Cardiac fibroblast (primary cell): ENCODE measurements around the gene STAT5B.
A peak's percentile ranks its signal among the peaks of the same experiment; 100 is the strongest.

Experiments used
- DNase-seq, 2 donors: peaks; one replicate each; pipeline versions ENCODE4 v3.0.0 to v3.0.0-alpha.2; 2010; ENCODE audit warnings: low read depth in 2 of 2
- H3K4me3 ChIP-seq, 2 donors: replicated peaks in 1 of 2; 1 replicate in 1 of 2; 2 replicates in 1 of 2; pipeline ENCODE4 v1.5.1; 2011; ENCODE audit warnings: low read depth in 2 of 2, low read length in 2 of 2, mild to moderate bottlenecking in 2 of 2, moderate library complexity in 1 of 2
- TF ChIP-seq, protein P1 (sequence below): IDR thresholded peaks from one replicate; pipeline ENCODE4 v1.5.1; 2011; ENCODE audit warnings: low read depth, mild to moderate bottlenecking, low read length, inconsistent platforms

Gene STAT5B

DNA sequence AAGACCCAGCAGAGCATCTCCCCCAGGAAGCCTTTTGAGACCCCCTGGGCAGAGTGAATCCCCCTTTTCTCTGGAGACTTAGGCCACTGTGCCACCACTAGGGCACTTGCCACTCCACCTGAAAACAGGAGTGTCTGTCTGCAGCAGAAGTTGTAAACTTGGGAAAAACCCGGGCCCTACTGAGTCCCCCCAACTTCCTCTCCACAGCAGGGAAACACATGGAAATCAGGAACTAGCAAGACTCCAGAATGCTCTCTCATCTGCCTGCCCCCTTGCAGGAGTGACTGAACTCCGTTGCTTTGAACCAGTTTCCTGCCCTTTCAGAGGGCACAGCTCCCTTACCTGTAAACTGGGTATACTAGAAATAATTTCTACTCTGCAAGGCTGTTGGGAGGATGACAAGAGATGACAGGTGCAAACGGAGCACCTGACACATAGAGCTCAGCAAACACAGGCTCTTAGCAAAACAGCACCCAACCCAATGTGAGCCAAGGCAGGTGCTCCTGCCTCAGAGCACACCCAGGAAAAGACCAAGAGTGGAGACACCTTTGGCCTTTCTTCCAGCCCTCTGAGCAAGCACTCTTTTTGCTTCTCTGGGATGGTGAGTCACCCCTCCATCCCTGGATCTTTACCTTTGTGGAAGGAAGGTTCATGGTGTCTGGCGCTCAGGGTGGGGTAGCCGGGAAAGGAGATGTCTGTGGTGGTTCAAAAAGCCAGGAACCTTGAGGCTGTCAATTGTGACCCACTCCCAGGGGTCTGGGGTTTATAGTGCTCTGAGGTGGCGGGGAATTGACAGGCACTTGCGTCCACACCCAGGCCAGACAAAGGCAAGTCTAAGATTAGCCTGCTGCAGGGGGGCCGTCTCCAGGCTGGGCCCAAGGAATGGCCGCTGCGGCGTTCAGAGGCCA, 91.2 kb downstream of the STAT5B start, which contains the start of gene HCRT:
TSS of gene HCRT (minus strand) at position 740 of the 908 bp plus-strand sequence. CDS start at position 653, 87 bp downstream.
- no peak for DNase-seq
- TF ChIP-seq, protein P1, sequence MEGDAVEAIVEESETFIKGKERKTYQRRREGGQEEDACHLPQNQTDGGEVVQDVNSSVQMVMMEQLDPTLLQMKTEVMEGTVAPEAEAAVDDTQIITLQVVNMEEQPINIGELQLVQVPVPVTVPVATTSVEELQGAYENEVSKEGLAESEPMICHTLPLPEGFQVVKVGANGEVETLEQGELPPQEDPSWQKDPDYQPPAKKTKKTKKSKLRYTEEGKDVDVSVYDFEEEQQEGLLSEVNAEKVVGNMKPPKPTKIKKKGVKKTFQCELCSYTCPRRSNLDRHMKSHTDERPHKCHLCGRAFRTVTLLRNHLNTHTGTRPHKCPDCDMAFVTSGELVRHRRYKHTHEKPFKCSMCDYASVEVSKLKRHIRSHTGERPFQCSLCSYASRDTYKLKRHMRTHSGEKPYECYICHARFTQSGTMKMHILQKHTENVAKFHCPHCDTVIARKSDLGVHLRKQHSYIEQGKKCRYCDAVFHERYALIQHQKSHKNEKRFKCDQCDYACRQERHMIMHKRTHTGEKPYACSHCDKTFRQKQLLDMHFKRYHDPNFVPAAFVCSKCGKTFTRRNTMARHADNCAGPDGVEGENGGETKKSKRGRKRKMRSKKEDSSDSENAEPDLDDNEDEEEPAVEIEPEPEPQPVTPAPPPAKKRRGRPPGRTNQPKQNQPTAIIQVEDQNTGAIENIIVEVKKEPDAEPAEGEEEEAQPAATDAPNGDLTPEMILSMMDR, result no peak
- H3K4me3 ChIP-seq, result peak within 1 kb of the TSS; percentile 8 to 37

DNA sequence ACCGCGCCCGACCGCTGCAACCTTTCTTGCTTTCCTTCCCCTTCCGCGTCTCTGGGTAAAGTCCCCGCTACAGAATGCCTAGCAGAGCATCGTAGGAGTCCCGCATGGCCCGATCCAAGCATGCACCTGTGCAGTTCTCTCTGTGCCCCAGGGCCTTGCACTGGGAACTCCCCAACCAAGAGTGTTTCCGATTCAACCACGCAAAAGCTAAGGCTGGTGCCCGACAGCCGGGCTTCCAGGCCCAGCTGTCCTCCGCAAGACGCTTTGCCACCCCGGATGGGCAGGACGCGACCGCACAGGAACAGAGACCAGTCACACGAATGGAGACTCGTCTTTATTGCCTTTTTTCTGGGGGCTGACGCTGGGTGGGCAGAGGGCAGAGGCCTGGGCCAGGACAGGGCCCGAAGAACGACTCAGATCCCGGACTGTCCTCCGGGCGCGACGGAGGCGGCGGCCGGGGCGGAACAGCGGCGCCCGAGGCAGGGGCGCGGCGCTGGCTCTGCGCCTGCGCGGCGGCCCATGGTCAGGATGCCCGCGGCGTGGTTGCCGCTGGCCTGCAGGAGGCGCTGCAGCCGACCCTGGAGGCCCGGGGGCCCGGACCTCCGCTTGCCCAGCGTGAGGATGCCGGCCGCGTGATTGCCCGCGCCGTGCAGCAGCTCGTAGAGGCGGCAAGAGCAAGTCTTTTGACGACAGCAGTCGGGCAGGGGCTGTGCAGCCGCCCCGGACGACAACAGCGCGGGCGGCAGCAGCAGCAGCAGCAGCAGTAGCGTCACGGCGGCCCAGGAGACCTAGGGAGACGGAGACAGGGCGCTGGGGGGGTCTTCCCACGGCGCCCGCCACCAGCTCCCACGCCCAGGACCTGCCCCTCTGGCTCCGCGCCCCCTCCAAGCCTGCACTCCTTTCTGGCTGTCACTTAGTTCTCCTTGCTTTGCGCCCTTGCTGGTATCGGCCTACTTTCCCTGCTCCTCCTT, 92.2 kb downstream of the STAT5B start:
- TF ChIP-seq, protein P1, result peak; percentile 35
- peak overlapping the region; percentile 50 to 54 for H3K4me3 ChIP-seq
- DNase-seq, result peak; percentile 69 to 80

DNA sequence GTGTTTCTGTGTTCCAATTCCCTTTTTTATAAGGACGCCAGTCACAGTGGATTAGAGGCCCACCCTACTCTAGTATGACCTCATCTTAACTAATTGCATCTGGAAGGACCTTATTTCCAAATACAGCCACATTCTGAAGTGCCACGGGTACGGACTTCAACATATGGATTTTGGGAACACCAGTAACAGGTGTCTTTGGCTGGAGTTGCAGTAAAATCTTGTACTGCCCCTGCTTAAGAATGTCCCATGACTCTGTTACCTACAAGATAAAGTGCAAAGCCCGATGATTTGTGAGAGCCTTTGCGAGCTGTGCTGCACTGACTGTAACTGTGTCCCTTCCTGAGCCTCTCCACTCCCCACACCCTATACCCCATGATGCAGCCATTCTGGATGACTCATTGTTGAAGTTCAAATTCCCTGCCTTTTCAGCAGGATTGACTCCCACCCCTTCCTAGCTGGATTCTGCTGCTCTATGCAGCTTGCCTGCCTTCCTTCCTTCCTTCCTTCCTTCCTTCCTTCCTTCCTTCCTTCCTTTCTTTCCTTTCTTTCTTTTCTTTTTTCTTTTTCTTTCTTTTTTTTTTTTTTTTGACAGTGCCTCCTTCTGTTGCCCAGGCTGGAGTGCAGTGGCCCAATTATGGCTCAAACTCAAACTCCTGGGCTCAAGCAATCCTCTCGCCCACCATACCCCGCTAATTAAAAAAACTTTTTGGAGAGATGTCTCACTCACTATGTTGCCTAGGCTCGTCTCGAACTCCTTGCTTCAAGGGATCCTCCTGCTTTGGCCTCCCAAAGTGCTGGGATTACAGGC, 93.1 kb downstream of the STAT5B start:
- peak overlapping the region in 1 of 2 donors; percentile 54 for H3K4me3 ChIP-seq
- TF ChIP-seq, protein P1, result no peak
- peak; percentile 25 to 49 for DNase-seq

DNA sequence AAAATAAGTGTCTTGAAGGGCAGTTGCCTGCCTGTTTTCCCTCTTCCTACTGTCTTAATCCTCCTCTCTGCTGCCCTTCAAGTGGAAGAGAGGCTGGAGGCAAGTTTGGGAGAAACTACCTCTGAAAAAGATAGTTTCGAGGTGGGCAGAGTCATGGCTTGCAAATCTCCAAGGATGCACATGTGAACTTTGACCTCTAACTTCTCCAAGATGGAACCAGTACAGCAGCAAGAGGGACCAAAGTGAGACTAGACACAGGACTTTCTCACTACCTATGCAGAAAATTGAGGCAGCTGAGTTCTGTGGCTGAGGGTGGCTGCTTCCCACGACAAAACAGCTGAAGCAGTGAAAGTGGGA, 94.4 kb downstream of the STAT5B start:
- TF ChIP-seq, protein P1, result no peak
- no peak for DNase-seq
- no peak overlapping the region for H3K4me3 ChIP-seq

DNA sequence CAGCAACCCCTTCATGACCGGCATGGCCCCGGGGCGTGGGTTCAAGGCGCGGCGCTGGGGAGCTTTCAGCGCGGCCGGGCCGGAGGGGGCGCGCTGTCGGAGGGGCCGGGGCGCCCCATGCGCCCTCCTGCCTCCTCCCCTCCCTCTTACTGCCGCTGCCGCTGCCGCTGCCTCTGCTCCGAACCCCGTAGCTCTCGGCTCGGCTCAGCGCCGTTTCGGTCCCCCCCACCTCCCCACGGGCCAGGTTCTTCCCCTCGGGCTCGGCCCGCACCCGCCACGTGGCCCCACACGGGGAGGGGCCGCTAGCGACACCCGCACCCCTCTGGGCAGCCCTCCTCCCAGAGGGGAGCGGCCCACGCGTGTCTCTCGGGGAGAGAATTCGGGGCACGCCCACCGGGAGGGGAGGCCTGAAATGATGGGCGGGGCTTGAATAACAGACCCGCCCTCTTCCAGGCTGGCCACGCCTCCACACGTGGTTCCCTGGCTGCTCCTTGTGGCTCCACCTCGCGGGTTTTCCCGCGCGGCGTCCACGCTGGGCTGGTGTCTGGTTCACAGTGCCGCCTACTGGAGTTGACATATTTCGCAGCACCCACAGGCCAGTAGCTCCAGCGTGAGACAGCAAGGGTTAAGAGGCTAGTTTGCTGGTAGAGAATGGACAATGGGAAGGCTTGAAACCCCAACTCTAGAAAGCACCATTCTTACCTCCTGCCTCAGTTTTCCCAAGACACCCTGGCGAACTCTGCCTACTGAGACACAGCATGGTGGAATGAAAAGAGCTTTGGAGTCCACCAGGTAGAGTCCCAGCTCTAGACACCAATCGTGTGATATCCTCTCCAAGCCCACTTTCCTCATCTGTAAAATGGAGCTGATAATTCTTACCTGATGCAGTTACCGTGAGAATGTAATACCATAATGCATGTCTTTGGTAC, 95.0 kb downstream of the STAT5B start, which contains the start of gene KCNH4:
TSS of gene KCNH4 (minus strand) at position 221 of the 929 bp plus-strand sequence. CDS start at position 24, 197 bp downstream.
- TF ChIP-seq, protein P1, result peak; percentile 55
- DNase-seq, result peak; percentile 77 to 79
- peak within 1 kb of the TSS; percentile 26 to 28 for H3K4me3 ChIP-seq
